HEK293 (cell line): Measurements from ENCODE around the gene HAUS5.

ENCODE experiments used
- PBX3 ChIP-seq: sonication (generic); formaldehyde crosslinking; IDR thresholded peaks from 2 replicates; pipeline ENCODE4 v1.8.1; 2022; ENCODE audit warnings: mild to moderate bottlenecking, moderate library complexity, missing genetic modification reagents
- PRDM4 ChIP-seq: fragments of 450-650 bp; formaldehyde crosslinking; IDR thresholded peaks from 2 replicates; pipeline ENCODE4 v1.5.1; 2017; ENCODE audit warnings: missing biosample characterization, missing genetic modification characterization
- SALL2 ChIP-seq: fragments of 450-650 bp; formaldehyde crosslinking; IDR thresholded peaks from 2 replicates; pipeline ENCODE4 v1.5.0; 2017; ENCODE audit warnings: missing biosample characterization, mild to moderate bottlenecking, missing genetic modification characterization, borderline replicate concordance
- SP3 ChIP-seq: fragments of 450-650 bp; formaldehyde crosslinking; IDR thresholded peaks from 2 replicates; pipeline ENCODE4 v1.5.1; 2016; ENCODE audit warnings: missing biosample characterization, missing genetic modification characterization
- ZBTB17 ChIP-seq: fragments of 450-650 bp; formaldehyde crosslinking; IDR thresholded peaks from 2 replicates; pipeline ENCODE4 v1.5.1; 2016; ENCODE audit warnings: missing biosample characterization, missing genetic modification characterization
- ZBTB48 ChIP-seq: fragments of 450-650 bp; formaldehyde crosslinking; IDR thresholded peaks from 2 replicates; pipeline ENCODE4 v1.5.1; 2016; ENCODE audit warnings: missing biosample characterization, missing genetic modification characterization
- ZEB2 ChIP-seq: fragments of 450-650 bp; formaldehyde crosslinking; IDR thresholded peaks from 2 replicates; pipeline ENCODE4 v1.5.1; 2016; ENCODE audit warnings: missing biosample characterization, missing genetic modification characterization
- ZFP37 ChIP-seq: fragments of 450-650 bp; formaldehyde crosslinking; IDR thresholded peaks from 2 replicates; pipeline ENCODE4 v1.5.1; 2016; ENCODE audit warnings: missing biosample characterization, missing genetic modification characterization
- ZIC2 ChIP-seq: fragments of 450-650 bp; formaldehyde crosslinking; IDR thresholded peaks from 2 replicates; pipeline ENCODE4 v1.5.1; 2016; ENCODE audit warnings: missing biosample characterization, missing genetic modification characterization
- ZNF174 ChIP-seq: fragments of 450-650 bp; formaldehyde crosslinking; IDR thresholded peaks from 2 replicates; pipeline ENCODE4 v1.5.0; 2017; ENCODE audit warnings: missing biosample characterization, mild to moderate bottlenecking, missing genetic modification characterization
- ZNF184 ChIP-seq: fragments of 450-650 bp; IDR thresholded peaks from 2 replicates; pipeline ENCODE4 v1.5.1; 2018; ENCODE audit warnings: missing biosample characterization, mild to moderate bottlenecking, missing genetic modification characterization
- ZNF24 ChIP-seq: fragments of 450-650 bp; formaldehyde crosslinking; IDR thresholded peaks from 2 replicates; pipeline ENCODE4 v1.5.1; 2016; ENCODE audit warnings: missing biosample characterization, missing genetic modification characterization
- ZNF292 ChIP-seq: fragments of 450-650 bp; formaldehyde crosslinking; IDR thresholded peaks from 2 replicates; pipeline ENCODE4 v1.5.1; 2016; ENCODE audit warnings: low read depth, missing biosample characterization, missing genetic modification characterization, borderline replicate concordance
- ZNF341 ChIP-seq: fragments of 450-650 bp; formaldehyde crosslinking; IDR thresholded peaks from 2 replicates; pipeline ENCODE4; 2016; ENCODE audit warnings: low read depth, missing biosample characterization, missing genetic modification characterization
- ZNF518A ChIP-seq: fragments of 450-650 bp; formaldehyde crosslinking; conservative IDR thresholded peaks from 2 replicates; pipeline ENCODE4 v1.5.1; 2016; ENCODE audit warnings: low read depth, missing biosample characterization, missing genetic modification characterization
- ZNF571 ChIP-seq: fragments of 450-650 bp; formaldehyde crosslinking; IDR thresholded peaks from 2 replicates; pipeline ENCODE4 v1.5.0; 2017; ENCODE audit warnings: missing biosample characterization, missing genetic modification characterization
- ZNF610 ChIP-seq: fragments of 450-650 bp; formaldehyde crosslinking; IDR thresholded peaks from 2 replicates; pipeline ENCODE4 v1.5.1; 2016; ENCODE audit warnings: missing biosample characterization, missing genetic modification characterization, borderline replicate concordance
- ZNF654 ChIP-seq: fragments of 450-650 bp; formaldehyde crosslinking; IDR thresholded peaks from 2 replicates; pipeline ENCODE4 v1.5.1; 2016; ENCODE audit warnings: low read depth, missing biosample characterization, missing genetic modification characterization
- ZNF658 ChIP-seq: fragments of 450-650 bp; formaldehyde crosslinking; IDR thresholded peaks from 2 replicates; pipeline ENCODE4; 2016; ENCODE audit warnings: missing biosample characterization, missing genetic modification characterization
- ZNF677 ChIP-seq: fragments of 450-650 bp; IDR thresholded peaks from 2 replicates; pipeline ENCODE4 v1.5.0; 2018; ENCODE audit warnings: missing biosample characterization, mild to moderate bottlenecking, missing genetic modification characterization, moderate library complexity
- ZNF692 ChIP-seq: fragments of 450-650 bp; formaldehyde crosslinking; IDR thresholded peaks from 2 replicates; pipeline ENCODE4 v1.5.1; 2016; ENCODE audit warnings: missing biosample characterization, missing genetic modification characterization
- ZNF76 ChIP-seq: fragments of 450-650 bp; formaldehyde crosslinking; IDR thresholded peaks from 2 replicates; pipeline ENCODE4; 2016; ENCODE audit warnings: low read depth, missing biosample characterization, missing genetic modification characterization, borderline replicate concordance
- ZNF785 ChIP-seq: fragments of 450-650 bp; formaldehyde crosslinking; IDR thresholded peaks from 2 replicates; pipeline ENCODE4 v1.5.1; 2016; ENCODE audit warnings: missing biosample characterization, missing genetic modification characterization
- ZSCAN16 ChIP-seq: fragments of 450-650 bp; formaldehyde crosslinking; IDR thresholded peaks from 2 replicates; pipeline ENCODE4 v1.5.1; 2016; ENCODE audit warnings: missing biosample characterization, missing genetic modification characterization
- TF ChIP-seq, protein P1 (sequence below): fragments of 450-650 bp; formaldehyde crosslinking; IDR thresholded peaks from 2 replicates; pipeline ENCODE4 v1.5.1; 2016; ENCODE audit warnings: missing biosample characterization, missing genetic modification characterization
- TF ChIP-seq, protein P2 (sequence below): fragments of 450-650 bp; formaldehyde crosslinking; IDR thresholded peaks from 2 replicates; pipeline ENCODE4 v1.5.1; 2016; ENCODE audit warnings: missing biosample characterization, missing genetic modification characterization

The HAUS5 gene

GRCh38 chr19:35643255-35644205, 31.0 kb downstream of the HAUS5 start (continued):
- peak; percentile 83 for TF ChIP-seq PRDM4
- TF ChIP-seq ZNF658 (tag by site-specific recombination): no peak
- peak; percentile 100 for TF ChIP-seq ZNF692 (tag by site-specific recombination)
- peak; percentile 99 for TF ChIP-seq SP3 (tag by site-specific recombination)
- no peak; the same call in none of the 2 replicates for TF ChIP-seq ZSCAN16 (tag by site-specific recombination)
- peak; percentile 88 for TF ChIP-seq PBX3 (CRISPR knock-in tag)
- TF ChIP-seq ZBTB48: peak; percentile 96
- no peak for TF ChIP-seq ZNF571 (tag by site-specific recombination)
- peak; percentile 89 for TF ChIP-seq ZBTB17 (tag by site-specific recombination)
- peak; percentile 94 for TF ChIP-seq ZNF610 (tag by site-specific recombination)
- TF ChIP-seq ZNF654 (tag by site-specific recombination): no peak
- TF ChIP-seq ZFP37 (tag by site-specific recombination): peak; percentile 99
- peak; percentile 96 for TF ChIP-seq ZEB2
- 0 out of 2 replicates have a peak, but pooled peaks have one; percentile 69 for TF ChIP-seq ZNF184 (tag by site-specific recombination)
- peak; percentile 54; the same call in 1 of the 2 replicates for TF ChIP-seq ZNF677 (tag by site-specific recombination)
- peak; percentile 81 for TF ChIP-seq ZNF341 (tag by site-specific recombination)
- peak; percentile 96 for TF ChIP-seq ZIC2 (tag by site-specific recombination)
- TF ChIP-seq ZNF174: no peak
- peak; percentile 70 for TF ChIP-seq ZNF785 (tag by site-specific recombination)
- TF ChIP-seq ZNF76: peak; percentile 93
- TF ChIP-seq, protein P1, sequence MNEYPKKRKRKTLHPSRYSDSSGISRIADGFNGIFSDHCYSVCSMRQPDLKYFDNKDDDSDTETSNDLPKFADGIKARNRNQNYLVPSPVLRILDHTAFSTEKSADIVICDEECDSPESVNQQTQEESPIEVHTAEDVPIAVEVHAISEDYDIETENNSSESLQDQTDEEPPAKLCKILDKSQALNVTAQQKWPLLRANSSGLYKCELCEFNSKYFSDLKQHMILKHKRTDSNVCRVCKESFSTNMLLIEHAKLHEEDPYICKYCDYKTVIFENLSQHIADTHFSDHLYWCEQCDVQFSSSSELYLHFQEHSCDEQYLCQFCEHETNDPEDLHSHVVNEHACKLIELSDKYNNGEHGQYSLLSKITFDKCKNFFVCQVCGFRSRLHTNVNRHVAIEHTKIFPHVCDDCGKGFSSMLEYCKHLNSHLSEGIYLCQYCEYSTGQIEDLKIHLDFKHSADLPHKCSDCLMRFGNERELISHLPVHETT (tag by site-specific recombination): peak; percentile 92
- no peak for TF ChIP-seq SALL2 (tag by site-specific recombination)
- TF ChIP-seq ZNF292 (tag by site-specific recombination): no peak
- TF ChIP-seq, protein P2, sequence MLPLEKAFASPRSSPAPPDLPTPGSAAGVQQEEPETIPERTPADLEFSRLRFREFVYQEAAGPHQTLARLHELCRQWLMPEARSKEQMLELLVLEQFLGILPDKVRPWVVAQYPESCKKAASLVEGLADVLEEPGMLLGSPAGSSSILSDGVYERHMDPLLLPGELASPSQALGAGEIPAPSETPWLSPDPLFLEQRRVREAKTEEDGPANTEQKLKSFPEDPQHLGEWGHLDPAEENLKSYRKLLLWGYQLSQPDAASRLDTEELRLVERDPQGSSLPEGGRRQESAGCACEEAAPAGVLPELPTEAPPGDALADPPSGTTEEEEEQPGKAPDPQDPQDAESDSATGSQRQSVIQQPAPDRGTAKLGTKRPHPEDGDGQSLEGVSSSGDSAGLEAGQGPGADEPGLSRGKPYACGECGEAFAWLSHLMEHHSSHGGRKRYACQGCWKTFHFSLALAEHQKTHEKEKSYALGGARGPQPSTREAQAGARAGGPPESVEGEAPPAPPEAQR (tag by site-specific recombination): peak; percentile 86
- TF ChIP-seq ZNF518A (tag by site-specific recombination): peak; percentile 48
- TF ChIP-seq ZNF24: peak; percentile 98
